ENCODE data around the gene PLEKHG3. TPM values are rescaled to one million over a fixed set of nuclear protein-coding genes. Genes with fewer than 3 reads are reported as not detected.

PLEKHG3 gene
- total RNA-seq, 1 experiment from 2014 or later: 59.3 TPM

DNA sequence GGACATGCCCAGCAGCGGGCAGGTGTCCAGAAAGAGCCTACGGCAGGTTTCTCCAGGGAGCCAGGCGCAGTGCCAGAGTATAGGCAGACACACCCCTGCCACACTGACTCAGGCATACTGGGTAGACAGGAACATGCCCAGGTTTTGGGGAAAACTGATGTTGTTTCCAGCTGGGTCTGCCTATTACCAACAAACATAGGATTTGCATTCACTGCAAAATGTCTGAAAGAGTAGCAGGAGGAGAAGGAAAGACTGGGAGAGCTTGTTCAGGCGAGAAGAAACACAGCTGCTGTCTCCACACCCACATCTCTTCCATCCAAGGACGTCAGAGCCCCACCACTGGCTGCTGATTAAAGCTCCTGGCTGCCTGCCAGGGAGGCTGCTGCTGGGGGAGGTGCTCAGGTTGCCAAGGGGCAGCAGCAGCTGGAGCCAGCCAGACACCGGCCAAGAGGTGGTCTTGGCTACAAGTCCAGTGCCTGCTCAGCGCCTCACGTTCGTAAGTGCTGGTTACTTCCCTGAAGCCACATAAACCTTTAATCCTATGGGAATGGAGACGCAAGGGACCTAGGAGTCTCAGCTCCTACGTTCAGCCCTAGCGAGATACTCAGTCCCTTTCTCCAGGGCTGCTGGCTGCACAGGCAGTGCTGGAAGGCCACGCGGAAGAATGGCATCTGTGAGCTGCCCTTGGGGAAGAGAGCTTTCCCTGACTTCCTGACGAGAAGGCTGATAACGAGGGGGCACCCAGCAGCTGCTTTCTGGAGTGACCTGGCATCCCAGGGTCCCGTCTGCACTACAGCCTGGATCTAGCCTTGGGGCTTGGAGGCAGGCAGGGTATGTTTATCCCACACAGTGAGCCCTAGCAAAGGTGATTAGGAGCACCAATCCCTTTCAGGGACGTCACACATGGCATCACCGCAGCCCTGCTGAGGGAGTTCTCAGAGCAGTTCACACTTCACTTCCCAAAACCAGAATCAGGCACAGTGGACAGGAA lies 58.1 kb downstream of the PLEKHG3 start:
- Histone ChIP-seq H3K9me3 (ENCODE audit: insufficient read depth, low read depth) (no peaks in the 10 kb centered on the region), H3K36me3 (ENCODE audit: low read depth) (no peaks in the 10 kb centered on the region), H3K4me3 (peak overlapping the region; percentile 12; the same call in 1 of the 2 replicates), H3K4me1 (replicated peaks; ENCODE audit: insufficient read depth) (peaks cover 64% of the 10 kb centered on the region), H3K79me2 (ENCODE audit: low read depth) (no peaks in the 10 kb centered on the region), H3K27ac (peak overlapping the region; percentile 27; the same call in 1 of the 2 replicates), H3F3A (ENCODE audit: insufficient read depth, low read depth) (peaks cover 41% of the 10 kb centered on the region), H2AFZ (no peak overlapping the region), H3K4me2 (peak overlapping the region; percentile 59), H3K27me3 (ENCODE audit: insufficient read depth, low read depth) (no peaks in the 10 kb centered on the region), H3K9me2 (ENCODE audit: insufficient read depth) (no peaks in the 10 kb centered on the region), H4K20me1 (ENCODE audit: insufficient read depth) (no peaks in the 10 kb centered on the region)
- CTCF ChIA-PET: interaction anchor here (0.5 to 1.3 kb wide), 3 partner anchors 108 to 222 kb away, joined by 3 read pairs; partner anchors contain the start of gene HSPA2
- TF ChIP-seq, protein P1, sequence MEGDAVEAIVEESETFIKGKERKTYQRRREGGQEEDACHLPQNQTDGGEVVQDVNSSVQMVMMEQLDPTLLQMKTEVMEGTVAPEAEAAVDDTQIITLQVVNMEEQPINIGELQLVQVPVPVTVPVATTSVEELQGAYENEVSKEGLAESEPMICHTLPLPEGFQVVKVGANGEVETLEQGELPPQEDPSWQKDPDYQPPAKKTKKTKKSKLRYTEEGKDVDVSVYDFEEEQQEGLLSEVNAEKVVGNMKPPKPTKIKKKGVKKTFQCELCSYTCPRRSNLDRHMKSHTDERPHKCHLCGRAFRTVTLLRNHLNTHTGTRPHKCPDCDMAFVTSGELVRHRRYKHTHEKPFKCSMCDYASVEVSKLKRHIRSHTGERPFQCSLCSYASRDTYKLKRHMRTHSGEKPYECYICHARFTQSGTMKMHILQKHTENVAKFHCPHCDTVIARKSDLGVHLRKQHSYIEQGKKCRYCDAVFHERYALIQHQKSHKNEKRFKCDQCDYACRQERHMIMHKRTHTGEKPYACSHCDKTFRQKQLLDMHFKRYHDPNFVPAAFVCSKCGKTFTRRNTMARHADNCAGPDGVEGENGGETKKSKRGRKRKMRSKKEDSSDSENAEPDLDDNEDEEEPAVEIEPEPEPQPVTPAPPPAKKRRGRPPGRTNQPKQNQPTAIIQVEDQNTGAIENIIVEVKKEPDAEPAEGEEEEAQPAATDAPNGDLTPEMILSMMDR (conservative IDR thresholded peaks at IDR 0.05): peak; percentile 37; the same call in 1 of the 2 replicates
- TF ChIP-seq EZH2 (IDR thresholded peaks at IDR 0.05; ENCODE audit: low read depth): no peak
- peak; percentile 86 to 91 for DNase-seq
- POLR2A ChIA-PET (ENCODE audit: unreplicated experiment): interaction anchor here (0.5 to 0.6 kb wide), 4 partner anchors 20 to 374 kb away, joined by 3 to 11 read pairs (median 9); partner anchors contain the start of genes HSPA2 and MTHFD1
- no TSS peak for BruUV-seq (replicated peaks)
- intact Hi-C loops (cut with micrococcal nuclease; ENCODE audit: unreplicated experiment): loop anchor here (1.0 to 5.0 kb wide), 4 partner anchors 59 to 425 kb away; no protein-coding TSS in a partner anchor

DNA sequence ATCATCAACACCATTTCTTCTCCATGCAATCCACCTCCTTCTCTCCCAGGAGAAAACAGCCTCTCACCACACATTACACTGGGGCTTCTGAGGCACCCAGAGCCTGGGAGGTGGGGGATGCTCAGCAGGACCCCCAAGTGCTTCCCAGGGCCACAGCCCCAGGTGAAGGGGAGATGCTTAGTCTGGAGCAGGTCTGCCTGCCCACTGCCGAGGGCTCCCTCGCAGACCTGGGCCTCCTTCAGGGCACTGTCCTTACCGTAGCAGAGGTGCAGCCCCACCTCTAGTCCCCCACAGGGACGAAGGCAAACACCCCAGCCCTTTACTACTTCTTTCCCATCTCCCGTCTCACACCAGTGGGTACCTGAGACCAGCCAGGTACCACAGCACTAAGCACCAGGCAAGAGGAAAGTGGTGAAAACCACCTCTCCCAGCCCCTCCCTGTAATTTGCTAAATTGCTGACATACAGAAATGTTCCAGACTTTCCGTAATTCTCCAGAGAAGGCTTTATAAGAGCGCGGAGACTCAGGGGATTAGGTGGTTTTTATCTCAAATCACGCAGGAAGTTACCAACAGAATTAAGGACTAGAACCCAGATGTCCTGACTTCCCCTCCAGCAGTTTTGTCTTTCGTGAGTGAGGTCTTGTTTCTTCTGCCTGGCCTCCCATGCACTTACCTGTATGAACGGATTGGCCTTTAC lies 59.0 kb downstream of the PLEKHG3 start:
- H3K9me3 ChIP-seq (ENCODE audit: insufficient read depth, low read depth): no peaks in the 10 kb centered on the region
- no peak for DNase-seq
- no peak overlapping the region for H3K4me2 ChIP-seq
- H3K4me1 ChIP-seq (replicated peaks; ENCODE audit: insufficient read depth): peaks cover 55% of the 10 kb centered on the region
- BruUV-seq (replicated peaks): no TSS peak
- no peaks in the 10 kb centered on the region for H3K27me3 ChIP-seq (ENCODE audit: insufficient read depth, low read depth)
- TF ChIP-seq EZH2 (IDR thresholded peaks at IDR 0.05; ENCODE audit: low read depth): no peak
- TF ChIP-seq, protein P1 (conservative IDR thresholded peaks at IDR 0.05): no peak
- H3K4me3 ChIP-seq: no peak overlapping the region
- no peaks in the 10 kb centered on the region for H3K9me2 ChIP-seq (ENCODE audit: insufficient read depth)
- H3K36me3 ChIP-seq (ENCODE audit: low read depth): no peaks in the 10 kb centered on the region
- H2AFZ ChIP-seq: no peak overlapping the region
- ChIA-PET CTCF (no interaction called here), POLR2A (ENCODE audit: unreplicated experiment) (interaction anchor here (0.6 kb wide), 1 partner anchor 19 kb away, joined by 8 read pairs; no protein-coding TSS in a partner anchor)
- no peak overlapping the region for H3K27ac ChIP-seq
- intact Hi-C loops (cut with micrococcal nuclease; ENCODE audit: unreplicated experiment): loop anchor here (5.0 kb wide), 1 partner anchor 426 kb away; no protein-coding TSS in a partner anchor
- H3F3A ChIP-seq (ENCODE audit: insufficient read depth, low read depth): peaks cover 38% of the 10 kb centered on the region
- H3K79me2 ChIP-seq (ENCODE audit: low read depth): no peaks in the 10 kb centered on the region
- no peaks in the 10 kb centered on the region for H4K20me1 ChIP-seq (ENCODE audit: insufficient read depth)
